Immature natural killer cell (primary cell): ENCODE results near the gene FAM167B. TPM values are rescaled to one million over a fixed set of nuclear protein-coding genes. Genes with fewer than 3 reads are reported as not detected.
A peak's percentile ranks its signal among the peaks of the same experiment; 100 is the strongest.

ENCODE experiments used
- DNase-seq, 3 donors: peaks; one replicate each; pipeline ENCODE4 v3.0.0; 2022; ENCODE audit warnings: mixed read lengths in 1 of 3
- H3K27ac Mint-ChIP-seq, 6 donors: one replicate each; pipeline ENCODE4 v1.8.0; 2020; ENCODE audit warnings: mixed read lengths in 6 of 6, mild to moderate bottlenecking in 5 of 6, inconsistent platforms in 4 of 6, moderate library complexity in 3 of 6
- H3K27me3 Mint-ChIP-seq, 3 donors: one replicate each; pipeline ENCODE4 v1.8.0; 2020 to 2021; ENCODE audit warnings: low read depth in 3 of 3, mild to moderate bottlenecking in 3 of 3, mixed read lengths in 3 of 3, moderate library complexity in 3 of 3, inconsistent platforms in 1 of 3
- H3K36me3 Mint-ChIP-seq, 3 donors: one replicate each; pipeline ENCODE4 v1.8.0; 2020; ENCODE audit warnings: mixed read lengths in 3 of 3, inconsistent platforms in 2 of 3, mild to moderate bottlenecking in 2 of 3
- H3K4me1 Mint-ChIP-seq, 2 donors: one replicate each; pipeline ENCODE4 v1.8.0; 2020; ENCODE audit warnings: inconsistent platforms in 2 of 2, mild to moderate bottlenecking in 2 of 2, mixed read lengths in 2 of 2, moderate library complexity in 1 of 2
- H3K4me3 Mint-ChIP-seq, 5 donors: one replicate each; pipeline ENCODE4 v1.8.0; 2020; ENCODE audit warnings: mild to moderate bottlenecking in 5 of 5, mixed read lengths in 5 of 5, inconsistent platforms in 3 of 5, moderate library complexity in 3 of 5
- H3K9me3 Mint-ChIP-seq, 6 donors: one replicate each; pipeline ENCODE4 v1.8.0; 2020; ENCODE audit warnings: mild to moderate bottlenecking in 6 of 6, mixed read lengths in 6 of 6, inconsistent platforms in 4 of 6, moderate library complexity in 3 of 6
- polyA plus RNA-seq, 3 donors: library from polyadenylated mRNA; unstranded; fragments of 300-500 nt; fragmentation: Illumina TruSeq; gene quantifications; one replicate each; pipeline ENCODE4 v1.2.3, GENCODE V29; 2021

Gene FAM167B
- polyA plus RNA-seq, 3 donors from 2014 or later: 0.28 to 0.53 TPM; not detected in 1

GRCh38 chr1:32215629-32216480, 31.2 kb upstream of the FAM167B start:
- H3K27me3 Mint-ChIP-seq: peaks cover 0 to 1% (median 0%) of the 10 kb centered on the region in 3 donors
- peak; percentile 36 to 47 (median 43) for DNase-seq
- no peaks in the 10 kb centered on the region for H3K9me3 Mint-ChIP-seq
- H3K27ac Mint-ChIP-seq: peak overlapping the region in 3 of 6 donors; percentile 34 to 76 (median 65)
- H3K4me3 Mint-ChIP-seq: no peak overlapping the region
- peaks cover 0 to 9% (median 4%) of the 10 kb centered on the region in 3 donors for H3K36me3 Mint-ChIP-seq
- H3K4me1 Mint-ChIP-seq: peaks cover 5 to 6% of the 10 kb centered on the region in 2 donors

GRCh38 chr1:32216566-32216965, 30.5 kb upstream of the FAM167B start:
- H3K27me3 Mint-ChIP-seq: peaks cover 0 to 1% (median 0%) of the 10 kb centered on the region in 3 donors
- H3K4me1 Mint-ChIP-seq: peaks cover 8 to 12% of the 10 kb centered on the region in 2 donors
- DNase-seq: no peak
- no peaks in the 10 kb centered on the region for H3K9me3 Mint-ChIP-seq
- H3K27ac Mint-ChIP-seq: no peak overlapping the region
- peaks cover 0 to 9% (median 4%) of the 10 kb centered on the region in 3 donors for H3K36me3 Mint-ChIP-seq
- H3K4me3 Mint-ChIP-seq: no peak overlapping the region

GRCh38 chr1:32219022-32219421, 28.0 kb upstream of the FAM167B start:
- Mint-ChIP-seq H3K4me3 (no peak overlapping the region), H3K27me3 (peaks cover 0 to 8% (median 4%) of the 10 kb centered on the region in 3 donors), H3K27ac (no peak overlapping the region), H3K4me1 (peaks cover 28 to 36% of the 10 kb centered on the region in 2 donors), H3K9me3 (no peaks in the 10 kb centered on the region), H3K36me3 (peaks cover 0 to 12% (median 4%) of the 10 kb centered on the region in 3 donors)
- DNase-seq: no peak

GRCh38 chr1:32220746-32221580, 26.1 kb upstream of the FAM167B start:
- Mint-ChIP-seq H3K27me3 (peaks cover 0 to 8% (median 4%) of the 10 kb centered on the region in 3 donors), H3K36me3 (peaks cover 4 to 18% (median 9%) of the 10 kb centered on the region in 3 donors), H3K9me3 (no peaks in the 10 kb centered on the region), H3K27ac (peak overlapping the region; percentile 96 to 99 (median 98)), H3K4me3 (peak overlapping the region; percentile 97 to 99 (median 97)), H3K4me1 (peaks cover 33 to 43% of the 10 kb centered on the region in 2 donors)
- no peak for DNase-seq

- no peaks in the 10 kb centered on the region for H3K9me3 Mint-ChIP-seq
- peak overlapping the region; percentile 96 to 99 (median 98) for H3K27ac Mint-ChIP-seq
- peaks cover 33 to 43% of the 10 kb centered on the region in 2 donors for H3K4me1 Mint-ChIP-seq
- H3K4me3 Mint-ChIP-seq: peak overlapping the region; percentile 97 to 99 (median 97)
- no peak for DNase-seq
- H3K27me3 Mint-ChIP-seq: peaks cover 0 to 6% (median 4%) of the 10 kb centered on the region in 3 donors
- peaks cover 8 to 22% (median 9%) of the 10 kb centered on the region in 3 donors for H3K36me3 Mint-ChIP-seq
Measured at GRCh38 chr1:32221581-32221979, 25.4 kb upstream of the FAM167B start.

- peaks cover 8 to 22% (median 9%) of the 10 kb centered on the region in 3 donors for H3K36me3 Mint-ChIP-seq
Measured at GRCh38 chr1:32221980-32222755, 24.9 kb upstream of the FAM167B start, which contains the start of the genes EIF3I and TMEM234. EIF3I (plus strand) TSS chr1:32222407; CDS start chr1:32222442, 35 bp downstream. TMEM234 (minus strand) TSS chr1:32222353; CDS start chr1:32222322, 31 bp downstream.

GRCh38 chr1:32223683-32224082, 23.3 kb upstream of the FAM167B start:
- no peak for DNase-seq
- Mint-ChIP-seq H3K36me3 (peaks cover 21 to 34% (median 21%) of the 10 kb centered on the region in 3 donors), H3K27me3 (peaks cover 0 to 6% (median 6%) of the 10 kb centered on the region in 3 donors), H3K27ac (peak overlapping the region; percentile 96 to 99 (median 98)), H3K4me3 (peak overlapping the region; percentile 48 to 97 (median 97)), H3K4me1 (peaks cover 33 to 48% of the 10 kb centered on the region in 2 donors), H3K9me3 (no peaks in the 10 kb centered on the region)

More at GRCh38 chr1:32221980-32222755, 24.9 kb upstream of the FAM167B start, which contains the start of the genes EIF3I and TMEM234:
- Mint-ChIP-seq H3K27me3 (peaks cover 0 to 6% (median 4%) of the 10 kb centered on the region in 3 donors), H3K4me1 (peaks cover 33 to 43% of the 10 kb centered on the region in 2 donors), H3K9me3 (no peaks in the 10 kb centered on the region), H3K27ac (peak within 1 kb of the TSS; percentile 96 to 99 (median 98)), H3K4me3 (peak within 1 kb of the TSS; percentile 97 to 99 (median 97))
- DNase-seq: peak; percentile 91

GRCh38 chr1:32224285-32224684, 22.7 kb upstream of the FAM167B start:
- H3K36me3 Mint-ChIP-seq: peaks cover 25 to 37% (median 26%) of the 10 kb centered on the region in 3 donors
- no peak for DNase-seq
- peak overlapping the region; percentile 60 to 99 (median 82) for H3K27ac Mint-ChIP-seq
- H3K4me3 Mint-ChIP-seq: peak overlapping the region; percentile 26 to 97 (median 48)
- H3K27me3 Mint-ChIP-seq: peaks cover 0 to 6% (median 6%) of the 10 kb centered on the region in 3 donors
- peaks cover 33 to 48% of the 10 kb centered on the region in 2 donors for H3K4me1 Mint-ChIP-seq
- no peaks in the 10 kb centered on the region for H3K9me3 Mint-ChIP-seq

GRCh38 chr1:32228771-32229170, 18.3 kb upstream of the FAM167B start:
- Mint-ChIP-seq H3K4me1 (peaks cover 6 to 15% of the 10 kb centered on the region in 2 donors), H3K27me3 (peaks cover 0 to 3% (median 0%) of the 10 kb centered on the region in 3 donors), H3K36me3 (peaks cover 25 to 39% (median 29%) of the 10 kb centered on the region in 3 donors), H3K4me3 (no peak overlapping the region), H3K9me3 (no peaks in the 10 kb centered on the region), H3K27ac (peak overlapping the region in 3 of 6 donors; percentile 5 to 40 (median 26))
- DNase-seq: no peak

GRCh38 chr1:32231843-32232432, 15.1 kb upstream of the FAM167B start:
- Mint-ChIP-seq H3K27me3 (peaks cover 0 to 3% (median 1%) of the 10 kb centered on the region in 3 donors), H3K27ac (peak overlapping the region in 1 of 6 donors; percentile 34), H3K4me1 (peaks cover 0 to 6% of the 10 kb centered on the region in 2 donors), H3K9me3 (no peaks in the 10 kb centered on the region), H3K4me3 (no peak overlapping the region), H3K36me3 (peaks cover 18 to 28% (median 21%) of the 10 kb centered on the region in 3 donors)
- no peak for DNase-seq

- Mint-ChIP-seq H3K4me1 (no peaks in the 10 kb centered on the region), H3K27me3 (peaks cover 0 to 1% (median 1%) of the 10 kb centered on the region in 3 donors), H3K27ac (peak overlapping the region in 1 of 6 donors; percentile 4), H3K9me3 (no peaks in the 10 kb centered on the region), H3K36me3 (peaks cover 12 to 23% (median 16%) of the 10 kb centered on the region in 3 donors), H3K4me3 (no peak overlapping the region)
- DNase-seq: no peak
Measured at GRCh38 chr1:32232558-32233304, 14.3 kb upstream of the FAM167B start.

GRCh38 chr1:32234792-32235191, 12.2 kb upstream of the FAM167B start:
- Mint-ChIP-seq H3K27me3 (peaks cover 0 to 1% (median 0%) of the 10 kb centered on the region in 3 donors), H3K4me1 (peaks cover 2 to 4% of the 10 kb centered on the region in 2 donors), H3K9me3 (no peaks in the 10 kb centered on the region), H3K27ac (no peak overlapping the region), H3K4me3 (no peak overlapping the region), H3K36me3 (peaks cover 0 to 10% (median 4%) of the 10 kb centered on the region in 3 donors)
- no peak for DNase-seq
